ENCODE measurements around the gene ZFP92.

DNA sequence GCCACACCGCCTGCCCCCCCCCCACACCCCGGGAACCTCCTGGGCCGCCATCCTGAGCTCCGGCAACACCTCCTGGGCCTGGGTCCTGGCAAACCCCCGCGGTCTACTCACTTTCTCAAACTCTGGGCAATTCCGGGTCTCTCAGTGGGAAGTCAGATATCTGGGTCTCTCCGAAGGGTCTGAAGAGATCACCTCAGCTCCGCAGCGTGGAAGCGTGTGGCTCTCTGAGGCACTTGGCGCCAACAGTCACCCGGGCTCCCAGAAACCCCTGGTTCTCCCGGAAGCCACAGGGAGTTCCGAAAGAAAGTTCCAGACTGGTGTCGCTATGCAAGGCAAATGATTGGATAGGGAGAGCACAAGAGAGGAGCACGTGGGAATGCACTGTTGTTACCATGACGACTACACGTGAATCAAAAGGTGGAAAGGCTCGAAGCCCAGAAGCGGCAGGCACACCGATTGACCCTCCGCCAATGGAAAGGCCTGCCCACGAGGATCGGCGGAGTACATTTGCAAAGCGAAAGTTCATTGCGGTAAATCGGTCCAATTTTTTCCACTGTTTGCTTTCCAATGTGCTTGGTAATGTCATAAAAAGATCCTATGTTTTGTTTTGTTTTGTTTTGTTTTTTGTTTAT is 10.0 kb upstream of the ZFP92 start, which contains the start of gene PNMA6E:
- TF ChIP-seq CTCF (conservative IDR thresholded peaks at IDR 0.05) (no peak), ZFX (IDR thresholded peaks at IDR 0.05) (no peak)

All from C4-2B (cell line).